ENCODE measurements around the gene NLK. TPM values are rescaled to one million over a fixed set of nuclear protein-coding genes. Genes with fewer than 3 reads are reported as not detected.

NLK gene
- total and polyA plus RNA-seq, 10 of the 15 experiments (the other 5 are each of a cell fraction or from before 2014, with no cell fraction given): 5.0 to 22.9 (median 15.0) TPM

DNA sequence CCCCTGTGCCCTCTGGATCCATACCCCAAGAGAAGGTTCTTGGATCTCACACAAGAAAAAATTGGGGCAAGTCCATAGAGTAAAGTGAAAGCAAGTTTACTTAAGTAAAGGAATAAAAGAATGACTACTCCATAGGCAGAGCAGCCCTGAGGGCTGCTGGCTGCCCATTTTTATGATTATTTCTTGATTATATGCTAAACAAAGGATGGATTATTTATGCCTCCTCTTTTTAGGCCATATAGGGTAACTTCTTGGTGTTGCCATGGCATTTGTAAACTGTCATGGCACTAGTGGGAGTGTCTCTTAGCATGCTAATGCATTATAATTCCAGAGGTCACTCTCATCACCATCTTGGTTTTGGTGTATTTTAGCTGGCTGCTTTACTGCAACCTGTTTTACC lies 70.8 kb downstream of the NLK start (continued):
- TF ChIP-seq NRF1 (conservative IDR thresholded peaks at IDR 0.05; ENCODE audit: low read depth, low read length) (no peak), NR2F1 (conservative IDR thresholded peaks at IDR 0.05) (no peak), YBX1 (IDR thresholded peaks at IDR 0.05) (no peak), SREBF2 (IDR thresholded peaks at IDR 0.05; ENCODE audit: low read length) (no peak), JUNB (IDR thresholded peaks at IDR 0.05) (no peak)

DNA sequence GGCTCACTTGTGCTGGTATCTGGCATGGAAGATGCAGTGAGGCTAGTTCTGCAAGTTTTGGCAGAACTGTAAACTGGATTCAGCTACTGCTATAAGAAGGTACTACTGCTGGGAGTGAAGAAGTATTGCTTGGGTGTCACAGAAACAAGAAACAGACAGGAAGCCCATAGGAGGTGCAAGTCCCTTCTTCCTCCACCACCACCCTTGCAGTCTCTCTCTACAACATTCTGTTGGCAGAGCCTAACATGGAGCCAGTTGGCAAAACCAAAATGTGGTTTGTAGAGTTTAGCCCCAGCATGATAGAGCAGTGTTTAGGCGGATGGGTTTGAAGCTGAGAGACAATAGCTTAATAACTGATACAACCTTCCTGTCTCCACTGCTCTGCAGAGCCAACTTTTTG lies 72.6 kb downstream of the NLK start:
- Histone ChIP-seq H3K79me2 (ENCODE audit: control insufficient read depth, insufficient read depth, low read length) (no peaks in the 10 kb centered on the region), H3K9me3 (replicated peaks; ENCODE audit: control insufficient read depth, insufficient read depth, low read length) (no peaks in the 10 kb centered on the region; the same call in 1 of the 3 replicates), H3K27me3 (replicated peaks in 1 of 2; ENCODE audit: control insufficient read depth in 2 of 2, insufficient read depth in 2 of 2, low read length in 1 of 2) (no peaks in the 10 kb centered on the region), H3K4me2 (ENCODE audit: control insufficient read depth, insufficient read depth) (no peak overlapping the region), H3K36me3 (ENCODE audit: control insufficient read depth in 2 of 2, insufficient read depth in 2 of 2, low read length in 1 of 2) (0 out of 4 replicates have a peak, but pooled peaks cover 0 to 3% of the 10 kb centered on the region in 2 experiments), H3K4me3 (no peak overlapping the region), H3K4me1 (ENCODE audit: control insufficient read depth, insufficient read depth, low read length) (peaks cover 8% of the 10 kb centered on the region), H4K20me1 (ENCODE audit: control insufficient read depth, insufficient read depth) (no peaks in the 10 kb centered on the region), H2AFZ (ENCODE audit: control insufficient read depth, low read depth, low read length) (no peak overlapping the region), H3K9ac (ENCODE audit: control insufficient read depth, insufficient read depth, low read length) (no peak overlapping the region), H3K27ac (ENCODE audit: control insufficient read depth, insufficient read depth) (no peak overlapping the region)
- ChIA-PET CTCF (interaction anchor here (0.7 to 2.3 kb wide), 2 partner anchors 151 to 310 kb away, joined by 3 to 4 read pairs; no protein-coding TSS in a partner anchor), SMC1A (ENCODE audit: uncharacterized antibody, unreplicated experiment) (interaction anchor here (0.8 to 1.6 kb wide), 3 partner anchors 139 to 307 kb away, joined by 3 to 6 read pairs (median 4); no protein-coding TSS in a partner anchor), RAD21 (ENCODE audit: unreplicated experiment) (interaction anchor here (0.6 kb wide), 1 partner anchor 81 kb away, joined by 3 read pairs; no protein-coding TSS in a partner anchor), POLR2A (no interaction called here)
- WGBS (ENCODE audit: insufficient coverage, insufficient replicate concordance, low lambda C conversion rate, missing lambda C conversion rate): 100% methylated on average over 1 of the region's 1 CpG
- ATAC-seq (no peak), DNase-seq (ENCODE audit: low read depth, low spot score) (no peak), FAIRE-seq (no peak)
- intact Hi-C loops (cut with micrococcal nuclease; ENCODE audit: unreplicated experiment): loop anchor here (5.0 kb wide), 1 partner anchor 68 kb away; no protein-coding TSS in a partner anchor
- TF ChIP-seq, protein P1, sequence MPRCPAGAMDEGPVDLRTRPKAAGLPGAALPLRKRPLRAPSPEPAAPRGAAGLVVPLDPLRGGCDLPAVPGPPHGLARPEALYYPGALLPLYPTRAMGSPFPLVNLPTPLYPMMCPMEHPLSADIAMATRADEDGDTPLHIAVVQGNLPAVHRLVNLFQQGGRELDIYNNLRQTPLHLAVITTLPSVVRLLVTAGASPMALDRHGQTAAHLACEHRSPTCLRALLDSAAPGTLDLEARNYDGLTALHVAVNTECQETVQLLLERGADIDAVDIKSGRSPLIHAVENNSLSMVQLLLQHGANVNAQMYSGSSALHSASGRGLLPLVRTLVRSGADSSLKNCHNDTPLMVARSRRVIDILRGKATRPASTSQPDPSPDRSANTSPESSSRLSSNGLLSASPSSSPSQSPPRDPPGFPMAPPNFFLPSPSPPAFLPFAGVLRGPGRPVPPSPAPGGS (IDR thresholded peaks at IDR 0.05; ENCODE audit: borderline replicate concordance, insufficient read depth, low read depth, low read length, poor library complexity, severe bottlenecking): no peak
- no TSS peak for BruUV-seq (replicated peaks)
- in situ Hi-C loops (cut with MboI): no loop called here

Data from GM12878 (cell line).